MCF 10A (cell line): ENCODE measurements around the gene CCDC152. TPM values are rescaled to one million over a fixed set of nuclear protein-coding genes. Genes with fewer than 3 reads are reported as not detected.

Experiments
- BruUV-seq: library from RNA; stranded (reverse); fragments of 400-500 nt; replicated peaks from 2 replicates; lab custom pipeline; 2021; lab: Mats Ljungman, UMichigan
- CTCF ChIA-PET: fragments of 300-600 bp; sonication (Branson Sonifier 250); formaldehyde crosslinking; extraction: SDS; loops from one replicate; lab custom pipeline; 2021; ENCODE audit warnings: antibody characterized with exemption, inconsistent platforms; lab: Yijun Ruan, JAX
- POLR2A ChIA-PET: fragments of 300-600, 350-650 bp; sonication (Branson Sonifier 250); formaldehyde crosslinking; extraction: SDS; loops from one replicate; lab custom pipeline; 2020; ENCODE audit warnings: antibody characterized with exemption, inconsistent platforms; lab: Yijun Ruan, JAX
- DNase-seq: peaks from one replicate; pipeline ENCODE4 v3.0.0-alpha.2; 2018; ENCODE audit not compliant: unreplicated experiment
- H3K27ac Mint-ChIP-seq: one replicate; pipeline ENCODE4 v1.8.0; 2022; ENCODE audit warnings: mild to moderate bottlenecking, low read depth, mixed read lengths; ENCODE audit not compliant: unreplicated experiment
- H3K27me3 Mint-ChIP-seq: one replicate; pipeline ENCODE4 v1.8.0; 2022; ENCODE audit warnings: mixed read lengths; ENCODE audit not compliant: insufficient read depth, unreplicated experiment
- H3K36me3 Mint-ChIP-seq: one replicate; pipeline ENCODE4 v1.8.0; 2022; ENCODE audit warnings: mild to moderate bottlenecking, moderate library complexity, mixed read lengths; ENCODE audit not compliant: insufficient read depth, unreplicated experiment
- H3K4me1 Mint-ChIP-seq: one replicate; pipeline ENCODE4 v1.8.0; 2022; ENCODE audit warnings: mixed read lengths; ENCODE audit not compliant: insufficient read depth, unreplicated experiment
- H3K4me3 Mint-ChIP-seq: one replicate; pipeline ENCODE4 v1.8.0; 2022; ENCODE audit warnings: mild to moderate bottlenecking, moderate library complexity, mixed read lengths; ENCODE audit not compliant: unreplicated experiment
- H3K9me3 Mint-ChIP-seq: one replicate; pipeline ENCODE4 v1.8.0; 2022; ENCODE audit warnings: mixed read lengths; ENCODE audit not compliant: unreplicated experiment
- intact Hi-C: fragments of 100-400 bp; cut with micrococcal nuclease; formaldehyde crosslinking; loops from 2 replicates; pipeline ENCODE4 v1.14.1; 2022
- total RNA-seq: library from RNA; stranded (reverse); gene quantifications from 2 replicates; pipeline ENCODE4 v1.2.3, GENCODE V29; 2022
- TF ChIP-seq, protein P1 (sequence below): fragments of 200-600 bp; IDR thresholded peaks from one replicate; pipeline ENCODE4 v1.8.0; 2022; ENCODE audit warnings: antibody characterized with exemption, mild to moderate bottlenecking; ENCODE audit not compliant: unreplicated experiment

Gene CCDC152
- total RNA-seq, 1 experiment from 2014 or later, result not detected

DNA sequence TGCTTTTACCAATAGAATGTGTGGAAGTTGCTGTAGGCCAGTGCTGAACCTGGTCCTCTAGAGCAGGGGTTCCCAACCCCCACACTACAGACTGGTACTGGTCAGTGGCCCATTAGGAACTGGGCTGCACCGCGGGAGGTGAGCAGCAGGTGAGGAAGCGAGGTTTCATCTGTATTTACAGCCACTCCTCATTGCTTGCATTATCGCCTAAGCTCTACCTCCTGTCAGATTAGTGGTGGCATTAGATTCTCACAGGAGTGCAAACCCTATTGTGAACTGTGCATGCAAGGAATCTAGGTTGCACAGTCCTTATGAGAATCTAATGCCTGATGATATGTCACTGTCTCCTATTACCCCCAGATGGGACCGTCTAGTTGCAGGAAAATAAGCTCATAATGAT is 6.1 kb upstream of the CCDC152 start:
- Mint-ChIP-seq H3K27me3 (no peaks in the 10 kb centered on the region), H3K4me3 (no peak overlapping the region), H3K9me3 (no peaks in the 10 kb centered on the region), H3K36me3 (no peaks in the 10 kb centered on the region), H3K4me1 (peaks cover 5% of the 10 kb centered on the region), H3K27ac (no peak overlapping the region)
- ChIA-PET CTCF (interaction anchor here (0.6 kb wide), 2 partner anchors 693 to 1046 kb away, joined by 3 to 4 read pairs; no protein-coding TSS in a partner anchor), POLR2A (interaction anchor here (1.6 kb wide), 1 partner anchor 26 kb away, joined by 3 read pairs; no protein-coding TSS in a partner anchor)
- intact Hi-C loops, result no loop called here
- TF ChIP-seq, protein P1, sequence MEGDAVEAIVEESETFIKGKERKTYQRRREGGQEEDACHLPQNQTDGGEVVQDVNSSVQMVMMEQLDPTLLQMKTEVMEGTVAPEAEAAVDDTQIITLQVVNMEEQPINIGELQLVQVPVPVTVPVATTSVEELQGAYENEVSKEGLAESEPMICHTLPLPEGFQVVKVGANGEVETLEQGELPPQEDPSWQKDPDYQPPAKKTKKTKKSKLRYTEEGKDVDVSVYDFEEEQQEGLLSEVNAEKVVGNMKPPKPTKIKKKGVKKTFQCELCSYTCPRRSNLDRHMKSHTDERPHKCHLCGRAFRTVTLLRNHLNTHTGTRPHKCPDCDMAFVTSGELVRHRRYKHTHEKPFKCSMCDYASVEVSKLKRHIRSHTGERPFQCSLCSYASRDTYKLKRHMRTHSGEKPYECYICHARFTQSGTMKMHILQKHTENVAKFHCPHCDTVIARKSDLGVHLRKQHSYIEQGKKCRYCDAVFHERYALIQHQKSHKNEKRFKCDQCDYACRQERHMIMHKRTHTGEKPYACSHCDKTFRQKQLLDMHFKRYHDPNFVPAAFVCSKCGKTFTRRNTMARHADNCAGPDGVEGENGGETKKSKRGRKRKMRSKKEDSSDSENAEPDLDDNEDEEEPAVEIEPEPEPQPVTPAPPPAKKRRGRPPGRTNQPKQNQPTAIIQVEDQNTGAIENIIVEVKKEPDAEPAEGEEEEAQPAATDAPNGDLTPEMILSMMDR, result no peak
- no peak for DNase-seq
- BruUV-seq, result no TSS peak

GRCh38 chr5:42751044-42751443 is 5.6 kb upstream of the CCDC152 start:
- H3K4me3 Mint-ChIP-seq, result no peak overlapping the region
- no TSS peak for BruUV-seq
- H3K27ac Mint-ChIP-seq, result no peak overlapping the region
- no peak for DNase-seq
- H3K4me1 Mint-ChIP-seq, result peaks cover 5% of the 10 kb centered on the region
- no peaks in the 10 kb centered on the region for H3K36me3 Mint-ChIP-seq
- no peaks in the 10 kb centered on the region for H3K9me3 Mint-ChIP-seq
- ChIA-PET POLR2A (interaction anchor here (1.6 kb wide), 1 partner anchor 27 kb away, joined by 3 read pairs; no protein-coding TSS in a partner anchor), CTCF (interaction anchor here (0.6 to 1.4 kb wide), 2 partner anchors 15 to 694 kb away, joined by 4 to 6 read pairs; no protein-coding TSS in a partner anchor)
- TF ChIP-seq, protein P1, result no peak
- intact Hi-C loops, result no loop called here
- no peaks in the 10 kb centered on the region for H3K27me3 Mint-ChIP-seq

- TF ChIP-seq, protein P1, result no peak
- ChIA-PET CTCF (interaction anchor here (1.0 kb wide), 1 partner anchor 12 kb away, joined by 3 read pairs; no protein-coding TSS in a partner anchor), POLR2A (interaction anchor here (0.6 to 1.0 kb wide), 2 partner anchors 22 to 1794 kb away, joined by 3 read pairs; no protein-coding TSS in a partner anchor)
- DNase-seq, result no peak
- Mint-ChIP-seq H3K4me1 (peaks cover 5% of the 10 kb centered on the region), H3K9me3 (no peaks in the 10 kb centered on the region), H3K27me3 (no peaks in the 10 kb centered on the region), H3K4me3 (no peak overlapping the region), H3K36me3 (no peaks in the 10 kb centered on the region), H3K27ac (no peak overlapping the region)
- BruUV-seq, result no TSS peak
- intact Hi-C loops, result no loop called here
These were observed 3.5 kb upstream of the CCDC152 start for GRCh38 chr5:42753099-42753498.

DNA sequence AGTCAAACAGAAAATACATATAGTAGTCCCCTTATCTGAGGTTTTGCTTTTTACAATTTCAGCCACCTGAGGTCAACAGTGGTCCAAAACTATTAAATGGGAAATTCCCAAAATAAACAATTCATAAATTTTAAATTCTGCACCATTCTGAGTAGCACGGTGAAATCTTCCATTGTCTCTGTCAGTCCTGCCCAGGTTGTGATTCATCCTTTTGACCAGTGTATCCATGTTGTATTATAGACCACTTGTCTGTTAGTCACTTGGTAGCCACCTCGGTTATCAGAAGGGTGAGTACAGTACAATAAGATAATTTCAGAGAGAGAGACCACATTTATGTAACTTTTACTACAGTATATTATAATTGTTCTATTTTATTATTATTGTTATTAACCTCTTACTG is 2.8 kb downstream of the CCDC152 start:
- H3K4me3 Mint-ChIP-seq, result no peak overlapping the region
- H3K4me1 Mint-ChIP-seq, result no peaks in the 10 kb centered on the region
- H3K27ac Mint-ChIP-seq, result peak overlapping the region; percentile 23
- CTCF ChIA-PET, result no interaction called here
- no peaks in the 10 kb centered on the region for H3K36me3 Mint-ChIP-seq
- H3K9me3 Mint-ChIP-seq, result no peaks in the 10 kb centered on the region
- TF ChIP-seq, protein P1, result no peak
- intact Hi-C loops, result no loop called here
- no TSS peak for BruUV-seq
- no peaks in the 10 kb centered on the region for H3K27me3 Mint-ChIP-seq
- POLR2A ChIA-PET, result no interaction called here
- peak; percentile 41 for DNase-seq
